Measurements from ENCODE around the gene WNT6. TPM values are rescaled to one million over a fixed set of nuclear protein-coding genes. Genes with fewer than 3 reads are reported as not detected.
A peak's percentile ranks its signal among the peaks of the same experiment; 100 is the strongest.

Gene WNT6
- total and polyA plus RNA-seq, 10 of the 15 experiments (the other 5 are each of a cell fraction or from before 2014, with no cell fraction given), result 0.11 to 0.44 (median 0.22) TPM; not detected in 5

DNA sequence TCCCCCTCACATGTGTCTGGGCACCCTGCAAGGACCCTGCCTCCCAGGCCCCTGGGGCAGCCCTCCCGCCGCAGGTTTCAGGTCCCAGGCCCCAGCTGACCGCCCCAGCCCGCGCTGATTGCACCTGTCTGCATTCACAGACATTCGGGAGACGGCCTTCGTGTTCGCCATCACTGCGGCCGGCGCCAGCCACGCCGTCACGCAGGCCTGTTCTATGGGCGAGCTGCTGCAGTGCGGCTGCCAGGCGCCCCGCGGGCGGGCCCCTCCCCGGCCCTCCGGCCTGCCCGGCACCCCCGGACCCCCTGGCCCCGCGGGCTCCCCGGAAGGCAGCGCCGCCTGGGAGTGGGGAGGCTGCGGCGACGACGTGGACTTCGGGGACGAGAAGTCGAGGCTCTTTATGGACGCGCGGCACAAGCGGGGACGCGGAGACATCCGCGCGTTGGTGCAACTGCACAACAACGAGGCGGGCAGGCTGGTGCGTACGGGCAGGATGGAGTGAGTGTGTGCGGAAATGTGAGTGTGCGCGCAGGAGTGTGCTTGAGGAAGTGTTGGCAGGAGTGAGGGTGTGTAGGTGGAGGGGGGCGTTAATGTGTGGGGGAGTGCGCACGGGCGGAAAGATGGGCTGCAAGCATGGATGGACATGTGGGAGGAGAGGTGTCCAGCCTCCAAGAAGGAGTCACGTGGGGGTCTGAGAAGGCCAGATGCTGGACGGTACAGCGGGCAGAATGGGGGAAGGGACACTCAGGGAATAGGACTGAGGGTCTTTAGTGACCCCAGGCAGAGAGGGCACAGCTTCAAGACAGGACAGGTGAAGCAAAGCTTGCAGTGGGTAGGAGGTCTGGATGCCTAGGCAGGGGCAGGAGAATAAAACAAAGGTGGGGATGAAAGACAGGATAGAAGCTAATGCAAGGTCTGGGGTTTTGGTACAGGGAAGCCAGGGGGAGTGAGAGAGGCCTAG lies 12.0 kb downstream of the WNT6 start:
- no peak for DNase-seq (ENCODE audit: low read depth, low spot score)
- H3K9ac ChIP-seq (ENCODE audit: control insufficient read depth, insufficient read depth, low read length), result no peak overlapping the region
- H3K79me2 ChIP-seq (ENCODE audit: control insufficient read depth, insufficient read depth, low read length), result no peaks in the 10 kb centered on the region
- peak overlapping the region; percentile 44 for H3K4me2 ChIP-seq (ENCODE audit: control insufficient read depth, insufficient read depth)
- H3K4me3 ChIP-seq, result no peak overlapping the region
- H3K27me3 ChIP-seq (replicated peaks in 1 of 2; ENCODE audit: control insufficient read depth in 2 of 2, insufficient read depth in 2 of 2, low read length in 1 of 2), result peaks cover 13 to 30% of the 10 kb centered on the region in 2 experiments
- WGBS (ENCODE audit: insufficient coverage, insufficient replicate concordance, low lambda C conversion rate, missing lambda C conversion rate), result 4% methylated on average over 59 of the region's 60 CpGs
- H3K4me1 ChIP-seq (ENCODE audit: control insufficient read depth, insufficient read depth, low read length), result peaks cover 21% of the 10 kb centered on the region
- ChIA-PET POLR2A (interaction anchor here (0.5 kb wide), 1 partner anchor 212 kb away, joined by 3 read pairs; the partner anchor contains the start of genes BCS1L and ZNF142), RAD21 (ENCODE audit: unreplicated experiment) (interaction anchor here (2.1 kb wide), 1 partner anchor 26 kb away, joined by 11 read pairs; no protein-coding TSS in a partner anchor), SMC1A (ENCODE audit: uncharacterized antibody, unreplicated experiment) (interaction anchor here (0.7 to 1.9 kb wide), 3 partner anchors 8 to 108 kb away, joined by 3 to 5 read pairs (median 4); partner anchors contain the start of gene WNT10A), CTCF (interaction anchor here (21.9 kb wide), 1 partner anchor 29 kb away, joined by 1364 read pairs; no protein-coding TSS in a partner anchor)
- no TSS peak for BruUV-seq (replicated peaks)
- peak overlapping the region; percentile 15 for H2AFZ ChIP-seq (ENCODE audit: control insufficient read depth, low read depth, low read length)
- H3K9me3 ChIP-seq (replicated peaks; ENCODE audit: control insufficient read depth, insufficient read depth, low read length), result no peaks in the 10 kb centered on the region
- no peak for ATAC-seq
- in situ Hi-C loops (cut with MboI) (no loop called here), intact Hi-C loops (cut with micrococcal nuclease; ENCODE audit: unreplicated experiment) (no loop called here)
- H4K20me1 ChIP-seq (ENCODE audit: control insufficient read depth, insufficient read depth), result no peaks in the 10 kb centered on the region
- TF ChIP-seq, protein P1, sequence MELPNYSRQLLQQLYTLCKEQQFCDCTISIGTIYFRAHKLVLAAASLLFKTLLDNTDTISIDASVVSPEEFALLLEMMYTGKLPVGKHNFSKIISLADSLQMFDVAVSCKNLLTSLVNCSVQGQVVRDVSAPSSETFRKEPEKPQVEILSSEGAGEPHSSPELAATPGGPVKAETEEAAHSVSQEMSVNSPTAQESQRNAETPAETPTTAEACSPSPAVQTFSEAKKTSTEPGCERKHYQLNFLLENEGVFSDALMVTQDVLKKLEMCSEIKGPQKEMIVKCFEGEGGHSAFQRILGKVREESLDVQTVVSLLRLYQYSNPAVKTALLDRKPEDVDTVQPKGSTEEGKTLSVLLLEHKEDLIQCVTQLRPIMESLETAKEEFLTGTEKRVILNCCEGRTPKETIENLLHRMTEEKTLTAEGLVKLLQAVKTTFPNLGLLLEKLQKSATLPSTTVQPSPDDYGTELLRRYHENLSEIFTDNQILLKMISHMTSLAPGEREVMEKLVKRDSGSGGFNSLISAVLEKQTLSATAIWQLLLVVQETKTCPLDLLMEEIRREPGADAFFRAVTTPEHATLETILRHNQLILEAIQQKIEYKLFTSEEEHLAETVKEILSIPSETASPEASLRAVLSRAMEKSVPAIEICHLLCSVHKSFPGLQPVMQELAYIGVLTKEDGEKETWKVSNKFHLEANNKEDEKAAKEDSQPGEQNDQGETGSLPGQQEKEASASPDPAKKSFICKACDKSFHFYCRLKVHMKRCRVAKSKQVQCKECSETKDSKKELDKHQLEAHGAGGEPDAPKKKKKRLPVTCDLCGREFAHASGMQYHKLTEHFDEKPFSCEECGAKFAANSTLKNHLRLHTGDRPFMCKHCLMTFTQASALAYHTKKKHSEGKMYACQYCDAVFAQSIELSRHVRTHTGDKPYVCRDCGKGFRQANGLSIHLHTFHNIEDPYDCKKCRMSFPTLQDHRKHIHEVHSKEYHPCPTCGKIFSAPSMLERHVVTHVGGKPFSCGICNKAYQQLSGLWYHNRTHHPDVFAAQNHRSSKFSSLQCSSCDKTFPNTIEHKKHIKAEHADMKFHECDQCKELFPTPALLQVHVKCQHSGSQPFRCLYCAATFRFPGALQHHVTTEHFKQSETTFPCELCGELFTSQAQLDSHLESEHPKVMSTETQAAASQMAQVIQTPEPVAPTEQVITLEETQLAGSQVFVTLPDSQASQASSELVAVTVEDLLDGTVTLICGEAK (IDR thresholded peaks at IDR 0.05; ENCODE audit: borderline replicate concordance), result no peak
- TF ChIP-seq, protein P2, sequence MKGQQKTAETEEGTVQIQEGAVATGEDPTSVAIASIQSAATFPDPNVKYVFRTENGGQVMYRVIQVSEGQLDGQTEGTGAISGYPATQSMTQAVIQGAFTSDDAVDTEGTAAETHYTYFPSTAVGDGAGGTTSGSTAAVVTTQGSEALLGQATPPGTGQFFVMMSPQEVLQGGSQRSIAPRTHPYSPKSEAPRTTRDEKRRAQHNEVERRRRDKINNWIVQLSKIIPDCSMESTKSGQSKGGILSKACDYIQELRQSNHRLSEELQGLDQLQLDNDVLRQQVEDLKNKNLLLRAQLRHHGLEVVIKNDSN (IDR thresholded peaks at IDR 0.05; ENCODE audit: borderline replicate concordance, extremely low read length, insufficient read depth, low read depth, low read length), result peak; percentile 38
- H3K27ac ChIP-seq (ENCODE audit: control insufficient read depth, insufficient read depth), result no peak overlapping the region
- H3K36me3 ChIP-seq (ENCODE audit: control insufficient read depth in 2 of 2, insufficient read depth in 2 of 2, low read length in 1 of 2), result no peaks in the 10 kb centered on the region
- no peak for FAIRE-seq
